WTC11 (cell line): Measurements from ENCODE around the gene IL18R1. TPM values are rescaled to one million over a fixed set of nuclear protein-coding genes. Genes with fewer than 3 reads are reported as not detected.

Source experiments
- ATAC-seq: fragments of 200-7000 bp; cut with Tn5 transposase; 2 replicates; pipeline ENCODE4 v1.10.0; 2021; ENCODE audit warnings: mild to moderate bottlenecking, moderate library complexity
- CTCF ChIA-PET: fragments of 300-600 bp; sonication (Branson Sonifier 250); formaldehyde crosslinking; loops from one replicate; lab custom pipeline; 2021; ENCODE audit warnings: antibody characterized with exemption; lab: Charles Lee
- POLR2A ChIA-PET: fragments of 350-600 bp; sonication (Branson Sonifier 250); formaldehyde crosslinking; loops from one replicate; lab custom pipeline; 2021; ENCODE audit warnings: antibody characterized with exemption; lab: Charles Lee
- DNase-seq: peaks from one replicate; pipeline ENCODE4 v3.0.0; 2021; ENCODE audit warnings: low spot score
- H3K27ac Mint-ChIP-seq: 2 replicates; pipeline ENCODE4 v1.8.0; 2021; ENCODE audit warnings: mixed read lengths
- H3K27me3 Mint-ChIP-seq: 2 replicates; pipeline ENCODE4 v1.8.0; 2021; ENCODE audit warnings: low read depth, mild to moderate bottlenecking, moderate library complexity, mixed read lengths
- H3K36me3 Mint-ChIP-seq: 2 replicates; pipeline ENCODE4 v1.8.0; 2021; ENCODE audit warnings: mixed read lengths
- H3K4me1 Mint-ChIP-seq: 2 replicates; pipeline ENCODE4 v1.8.0; 2022; ENCODE audit warnings: mixed read lengths
- H3K4me3 Mint-ChIP-seq: 2 replicates; pipeline ENCODE4 v1.8.0; 2021; ENCODE audit warnings: mild to moderate bottlenecking, moderate library complexity, mixed read lengths
- H3K9me3 Mint-ChIP-seq: 2 replicates; pipeline ENCODE4 v1.8.0; 2021; ENCODE audit warnings: mixed read lengths
- ATF1 ChIP-seq: sonication (generic); formaldehyde crosslinking; IDR thresholded peaks from 2 replicates; pipeline ENCODE4 v1.8.1; 2023; ENCODE audit warnings: mild to moderate bottlenecking, moderate library complexity, missing genetic modification reagents
- CBFB ChIP-seq: sonication (generic); formaldehyde crosslinking; IDR thresholded peaks from 2 replicates; pipeline ENCODE4 v1.8.1; 2022; ENCODE audit warnings: mild to moderate bottlenecking, low read depth, missing genetic modification reagents
- CREM ChIP-seq: sonication (generic); formaldehyde crosslinking; IDR thresholded peaks from 2 replicates; pipeline ENCODE4 v1.8.1; 2022; ENCODE audit warnings: mild to moderate bottlenecking, missing genetic modification reagents, moderate library complexity
- JAZF1 ChIP-seq: fragments of 250-450 bp; sonication (Bioruptor Pico); IDR thresholded peaks from 2 replicates; pipeline ENCODE4 v1.9.0; 2021; ENCODE audit warnings: moderate library complexity, mild to moderate bottlenecking, inconsistent platforms
- MXD4 ChIP-seq: fragments of 250-450 bp; sonication (Bioruptor Pico); IDR thresholded peaks from 2 replicates; pipeline ENCODE4 v1.8.0; 2021; ENCODE audit warnings: mild to moderate bottlenecking, moderate library complexity, borderline replicate concordance
- SOX15 ChIP-seq: fragments of 250-450 bp; sonication (Bioruptor Pico); IDR thresholded peaks from 2 replicates; pipeline ENCODE4 v1.9.0; 2021; ENCODE audit warnings: mild to moderate bottlenecking
- SP1 ChIP-seq: sonication (generic); formaldehyde crosslinking; conservative IDR thresholded peaks from 2 replicates; pipeline ENCODE4 v1.8.1; 2022; ENCODE audit warnings: missing genetic modification reagents
- TEAD1 ChIP-seq: sonication (generic); formaldehyde crosslinking; IDR thresholded peaks from 2 replicates; pipeline ENCODE4 v1.8.0; 2022; ENCODE audit warnings: mild to moderate bottlenecking, missing genetic modification reagents
- total RNA-seq: library from RNA; stranded (reverse); gene quantifications from 3 replicates; pipeline ENCODE4 v1.2.3, GENCODE V29; 2021
- TF ChIP-seq, protein P1 (sequence below): sonication (generic); formaldehyde crosslinking; IDR thresholded peaks from 2 replicates; pipeline ENCODE4 v1.8.0; 2023; ENCODE audit warnings: mild to moderate bottlenecking, missing genetic modification reagents
- TF ChIP-seq, protein P2 (sequence below): sonication (generic); formaldehyde crosslinking; conservative IDR thresholded peaks from 2 replicates; pipeline ENCODE4 v1.8.1; 2022; ENCODE audit warnings: mild to moderate bottlenecking, missing genetic modification reagents
- TF ChIP-seq, protein P3 (sequence below): sonication (generic); formaldehyde crosslinking; IDR thresholded peaks from 2 replicates; pipeline ENCODE4 v1.8.1; 2022; ENCODE audit warnings: low read depth, missing genetic modification reagents, borderline replicate concordance
- TF ChIP-seq, protein P4 (sequence below): fragments of 250-450 bp; sonication (Bioruptor Pico); IDR thresholded peaks from 2 replicates; pipeline ENCODE4 v1.9.0; 2021; ENCODE audit warnings: moderate library complexity, mild to moderate bottlenecking, inconsistent platforms, borderline replicate concordance
- TF ChIP-seq, protein P5 (sequence below): sonication (generic); formaldehyde crosslinking; IDR thresholded peaks from 2 replicates; pipeline ENCODE4 v1.8.1; 2023; ENCODE audit warnings: mild to moderate bottlenecking, missing genetic modification reagents, moderate library complexity
- TF ChIP-seq, protein P6 (sequence below): fragments of 250-450 bp; sonication (Bioruptor Pico); IDR thresholded peaks from 2 replicates; pipeline ENCODE4 v1.9.0; 2021; ENCODE audit warnings: mild to moderate bottlenecking, borderline replicate concordance
- TF ChIP-seq, protein P7 (sequence below): sonication (generic); formaldehyde crosslinking; IDR thresholded peaks from 2 replicates; pipeline ENCODE4 v1.8.1; 2023; ENCODE audit warnings: mild to moderate bottlenecking, missing genetic modification reagents
- TF ChIP-seq, protein P8 (sequence below): fragments of 200-600 bp; IDR thresholded peaks from 2 replicates; pipeline ENCODE4 v1.8.0; 2022; ENCODE audit warnings: antibody characterized with exemption

Gene IL18R1
- total RNA-seq, 1 experiment from 2014 or later = not detected

DNA sequence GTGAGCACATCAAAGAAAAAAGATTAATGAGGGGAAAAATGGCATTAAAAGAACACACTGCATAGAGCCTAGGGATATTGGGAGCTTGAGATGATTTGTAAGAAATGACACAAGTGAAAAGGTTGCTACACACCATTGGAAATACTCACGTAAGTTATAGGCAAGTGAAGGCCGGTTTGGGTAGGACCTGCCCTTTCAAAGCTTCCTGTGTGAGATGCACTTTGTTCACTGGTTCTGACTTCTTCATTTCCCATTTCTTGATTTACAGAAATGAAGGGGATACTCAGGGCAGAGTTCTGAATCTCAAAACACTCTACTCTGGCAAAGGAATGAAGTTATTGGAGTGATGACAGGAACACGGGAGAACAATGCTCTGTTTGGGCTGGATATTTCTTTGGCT is 67.3 kb downstream of the IL18R1 start, which contains the start of gene IL18RAP:
Gene IL18RAP (plus strand): TSS at position 251 of the 400 bp plus-strand sequence. CDS start 118 bp downstream, at position 369.
- TF ChIP-seq, protein P1, sequence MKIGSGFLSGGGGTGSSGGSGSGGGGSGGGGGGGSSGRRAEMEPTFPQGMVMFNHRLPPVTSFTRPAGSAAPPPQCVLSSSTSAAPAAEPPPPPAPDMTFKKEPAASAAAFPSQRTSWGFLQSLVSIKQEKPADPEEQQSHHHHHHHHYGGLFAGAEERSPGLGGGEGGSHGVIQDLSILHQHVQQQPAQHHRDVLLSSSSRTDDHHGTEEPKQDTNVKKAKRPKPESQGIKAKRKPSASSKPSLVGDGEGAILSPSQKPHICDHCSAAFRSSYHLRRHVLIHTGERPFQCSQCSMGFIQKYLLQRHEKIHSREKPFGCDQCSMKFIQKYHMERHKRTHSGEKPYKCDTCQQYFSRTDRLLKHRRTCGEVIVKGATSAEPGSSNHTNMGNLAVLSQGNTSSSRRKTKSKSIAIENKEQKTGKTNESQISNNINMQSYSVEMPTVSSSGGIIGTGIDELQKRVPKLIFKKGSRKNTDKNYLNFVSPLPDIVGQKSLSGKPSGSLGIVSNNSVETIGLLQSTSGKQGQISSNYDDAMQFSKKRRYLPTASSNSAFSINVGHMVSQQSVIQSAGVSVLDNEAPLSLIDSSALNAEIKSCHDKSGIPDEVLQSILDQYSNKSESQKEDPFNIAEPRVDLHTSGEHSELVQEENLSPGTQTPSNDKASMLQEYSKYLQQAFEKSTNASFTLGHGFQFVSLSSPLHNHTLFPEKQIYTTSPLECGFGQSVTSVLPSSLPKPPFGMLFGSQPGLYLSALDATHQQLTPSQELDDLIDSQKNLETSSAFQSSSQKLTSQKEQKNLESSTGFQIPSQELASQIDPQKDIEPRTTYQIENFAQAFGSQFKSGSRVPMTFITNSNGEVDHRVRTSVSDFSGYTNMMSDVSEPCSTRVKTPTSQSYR = no peak
- TF ChIP-seq, protein P2, sequence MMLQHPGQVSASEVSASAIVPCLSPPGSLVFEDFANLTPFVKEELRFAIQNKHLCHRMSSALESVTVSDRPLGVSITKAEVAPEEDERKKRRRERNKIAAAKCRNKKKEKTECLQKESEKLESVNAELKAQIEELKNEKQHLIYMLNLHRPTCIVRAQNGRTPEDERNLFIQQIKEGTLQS = no peak
- TF ChIP-seq ATF1 = no peak
- no peak for TF ChIP-seq SOX15 (CRISPR knock-in tag)
- no peak for TF ChIP-seq MXD4 (CRISPR knock-in tag)
- TF ChIP-seq, protein P3, sequence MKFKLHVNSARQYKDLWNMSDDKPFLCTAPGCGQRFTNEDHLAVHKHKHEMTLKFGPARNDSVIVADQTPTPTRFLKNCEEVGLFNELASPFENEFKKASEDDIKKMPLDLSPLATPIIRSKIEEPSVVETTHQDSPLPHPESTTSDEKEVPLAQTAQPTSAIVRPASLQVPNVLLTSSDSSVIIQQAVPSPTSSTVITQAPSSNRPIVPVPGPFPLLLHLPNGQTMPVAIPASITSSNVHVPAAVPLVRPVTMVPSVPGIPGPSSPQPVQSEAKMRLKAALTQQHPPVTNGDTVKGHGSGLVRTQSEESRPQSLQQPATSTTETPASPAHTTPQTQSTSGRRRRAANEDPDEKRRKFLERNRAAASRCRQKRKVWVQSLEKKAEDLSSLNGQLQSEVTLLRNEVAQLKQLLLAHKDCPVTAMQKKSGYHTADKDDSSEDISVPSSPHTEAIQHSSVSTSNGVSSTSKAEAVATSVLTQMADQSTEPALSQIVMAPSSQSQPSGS (CRISPR knock-in tag) = no peak
- TF ChIP-seq CBFB (CRISPR knock-in tag) = no peak
- TF ChIP-seq CREM (CRISPR knock-in tag) = no peak
- TF ChIP-seq, protein P4, sequence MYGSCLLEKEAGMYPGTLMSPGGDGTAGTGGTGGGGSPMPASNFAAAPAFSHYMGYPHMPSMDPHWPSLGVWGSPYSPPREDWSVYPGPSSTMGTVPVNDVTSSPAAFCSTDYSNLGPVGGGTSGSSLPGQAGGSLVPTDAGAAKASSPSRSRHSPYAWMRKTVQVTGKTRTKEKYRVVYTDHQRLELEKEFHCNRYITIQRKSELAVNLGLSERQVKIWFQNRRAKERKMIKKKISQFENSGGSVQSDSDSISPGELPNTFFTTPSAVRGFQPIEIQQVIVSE (CRISPR knock-in tag) = no peak
- TF ChIP-seq JAZF1 (CRISPR knock-in tag) = no peak
- TF ChIP-seq, protein P5, sequence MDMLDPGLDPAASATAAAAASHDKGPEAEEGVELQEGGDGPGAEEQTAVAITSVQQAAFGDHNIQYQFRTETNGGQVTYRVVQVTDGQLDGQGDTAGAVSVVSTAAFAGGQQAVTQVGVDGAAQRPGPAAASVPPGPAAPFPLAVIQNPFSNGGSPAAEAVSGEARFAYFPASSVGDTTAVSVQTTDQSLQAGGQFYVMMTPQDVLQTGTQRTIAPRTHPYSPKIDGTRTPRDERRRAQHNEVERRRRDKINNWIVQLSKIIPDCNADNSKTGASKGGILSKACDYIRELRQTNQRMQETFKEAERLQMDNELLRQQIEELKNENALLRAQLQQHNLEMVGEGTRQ = no peak
- no peak for TF ChIP-seq TEAD1 (CRISPR knock-in tag)
- TF ChIP-seq, protein P6, sequence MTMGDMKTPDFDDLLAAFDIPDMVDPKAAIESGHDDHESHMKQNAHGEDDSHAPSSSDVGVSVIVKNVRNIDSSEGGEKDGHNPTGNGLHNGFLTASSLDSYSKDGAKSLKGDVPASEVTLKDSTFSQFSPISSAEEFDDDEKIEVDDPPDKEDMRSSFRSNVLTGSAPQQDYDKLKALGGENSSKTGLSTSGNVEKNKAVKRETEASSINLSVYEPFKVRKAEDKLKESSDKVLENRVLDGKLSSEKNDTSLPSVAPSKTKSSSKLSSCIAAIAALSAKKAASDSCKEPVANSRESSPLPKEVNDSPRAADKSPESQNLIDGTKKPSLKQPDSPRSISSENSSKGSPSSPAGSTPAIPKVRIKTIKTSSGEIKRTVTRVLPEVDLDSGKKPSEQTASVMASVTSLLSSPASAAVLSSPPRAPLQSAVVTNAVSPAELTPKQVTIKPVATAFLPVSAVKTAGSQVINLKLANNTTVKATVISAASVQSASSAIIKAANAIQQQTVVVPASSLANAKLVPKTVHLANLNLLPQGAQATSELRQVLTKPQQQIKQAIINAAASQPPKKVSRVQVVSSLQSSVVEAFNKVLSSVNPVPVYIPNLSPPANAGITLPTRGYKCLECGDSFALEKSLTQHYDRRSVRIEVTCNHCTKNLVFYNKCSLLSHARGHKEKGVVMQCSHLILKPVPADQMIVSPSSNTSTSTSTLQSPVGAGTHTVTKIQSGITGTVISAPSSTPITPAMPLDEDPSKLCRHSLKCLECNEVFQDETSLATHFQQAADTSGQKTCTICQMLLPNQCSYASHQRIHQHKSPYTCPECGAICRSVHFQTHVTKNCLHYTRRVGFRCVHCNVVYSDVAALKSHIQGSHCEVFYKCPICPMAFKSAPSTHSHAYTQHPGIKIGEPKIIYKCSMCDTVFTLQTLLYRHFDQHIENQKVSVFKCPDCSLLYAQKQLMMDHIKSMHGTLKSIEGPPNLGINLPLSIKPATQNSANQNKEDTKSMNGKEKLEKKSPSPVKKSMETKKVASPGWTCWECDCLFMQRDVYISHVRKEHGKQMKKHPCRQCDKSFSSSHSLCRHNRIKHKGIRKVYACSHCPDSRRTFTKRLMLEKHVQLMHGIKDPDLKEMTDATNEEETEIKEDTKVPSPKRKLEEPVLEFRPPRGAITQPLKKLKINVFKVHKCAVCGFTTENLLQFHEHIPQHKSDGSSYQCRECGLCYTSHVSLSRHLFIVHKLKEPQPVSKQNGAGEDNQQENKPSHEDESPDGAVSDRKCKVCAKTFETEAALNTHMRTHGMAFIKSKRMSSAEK (CRISPR knock-in tag) = no peak
- TF ChIP-seq, protein P7, sequence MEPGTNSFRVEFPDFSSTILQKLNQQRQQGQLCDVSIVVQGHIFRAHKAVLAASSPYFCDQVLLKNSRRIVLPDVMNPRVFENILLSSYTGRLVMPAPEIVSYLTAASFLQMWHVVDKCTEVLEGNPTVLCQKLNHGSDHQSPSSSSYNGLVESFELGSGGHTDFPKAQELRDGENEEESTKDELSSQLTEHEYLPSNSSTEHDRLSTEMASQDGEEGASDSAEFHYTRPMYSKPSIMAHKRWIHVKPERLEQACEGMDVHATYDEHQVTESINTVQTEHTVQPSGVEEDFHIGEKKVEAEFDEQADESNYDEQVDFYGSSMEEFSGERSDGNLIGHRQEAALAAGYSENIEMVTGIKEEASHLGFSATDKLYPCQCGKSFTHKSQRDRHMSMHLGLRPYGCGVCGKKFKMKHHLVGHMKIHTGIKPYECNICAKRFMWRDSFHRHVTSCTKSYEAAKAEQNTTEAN (CRISPR knock-in tag) = no peak
- no peak for TF ChIP-seq SP1
- TF ChIP-seq, protein P8, sequence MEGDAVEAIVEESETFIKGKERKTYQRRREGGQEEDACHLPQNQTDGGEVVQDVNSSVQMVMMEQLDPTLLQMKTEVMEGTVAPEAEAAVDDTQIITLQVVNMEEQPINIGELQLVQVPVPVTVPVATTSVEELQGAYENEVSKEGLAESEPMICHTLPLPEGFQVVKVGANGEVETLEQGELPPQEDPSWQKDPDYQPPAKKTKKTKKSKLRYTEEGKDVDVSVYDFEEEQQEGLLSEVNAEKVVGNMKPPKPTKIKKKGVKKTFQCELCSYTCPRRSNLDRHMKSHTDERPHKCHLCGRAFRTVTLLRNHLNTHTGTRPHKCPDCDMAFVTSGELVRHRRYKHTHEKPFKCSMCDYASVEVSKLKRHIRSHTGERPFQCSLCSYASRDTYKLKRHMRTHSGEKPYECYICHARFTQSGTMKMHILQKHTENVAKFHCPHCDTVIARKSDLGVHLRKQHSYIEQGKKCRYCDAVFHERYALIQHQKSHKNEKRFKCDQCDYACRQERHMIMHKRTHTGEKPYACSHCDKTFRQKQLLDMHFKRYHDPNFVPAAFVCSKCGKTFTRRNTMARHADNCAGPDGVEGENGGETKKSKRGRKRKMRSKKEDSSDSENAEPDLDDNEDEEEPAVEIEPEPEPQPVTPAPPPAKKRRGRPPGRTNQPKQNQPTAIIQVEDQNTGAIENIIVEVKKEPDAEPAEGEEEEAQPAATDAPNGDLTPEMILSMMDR = no peak
- H3K4me3 Mint-ChIP-seq = no peak within 1 kb of the TSS
- peaks cover 12% of the 10 kb centered on the region for H3K9me3 Mint-ChIP-seq
- ATAC-seq (no peak), DNase-seq (no peak)
- CTCF ChIA-PET = no interaction called here
- H3K27me3 Mint-ChIP-seq = no peaks in the 10 kb centered on the region; the same call in none of the 2 replicates
- POLR2A ChIA-PET = no interaction called here
- no peaks in the 10 kb centered on the region for H3K4me1 Mint-ChIP-seq
- no peaks in the 10 kb centered on the region for H3K36me3 Mint-ChIP-seq
- no peak within 1 kb of the TSS for H3K27ac Mint-ChIP-seq
